Measurements from ENCODE around the gene MLN.

MLN gene

GRCh38 chr6:33750244-33750991, 53.4 kb downstream of the MLN start:
- no peak for DNase-seq

- DNase-seq = no peak
These were observed 54.4 kb downstream of the MLN start for GRCh38 chr6:33749401-33749800.

GRCh38 chr6:33748841-33749240, 55.0 kb downstream of the MLN start:
- DNase-seq = no peak

- no peak for DNase-seq
These were observed 56.0 kb downstream of the MLN start for GRCh38 chr6:33747823-33748222.

- no peak for DNase-seq
These were observed 57.1 kb downstream of the MLN start, which contains the start of gene IP6K3 for GRCh38 chr6:33746651-33747100. Gene IP6K3, minus strand, starts transcription at chr6:33746905. Its CDS starts 11,429 bp downstream, at chr6:33735476.

GRCh38 chr6:33746036-33746600, 57.7 kb downstream of the MLN start:
- DNase-seq = no peak

- DNase-seq = no peak
These were observed 58.3 kb downstream of the MLN start for GRCh38 chr6:33745548-33745947.

- DNase-seq = no peak
These were observed 58.8 kb downstream of the MLN start for GRCh38 chr6:33744895-33745546.
